ENCODE results near the gene ING5. TPM values are rescaled to one million over a fixed set of nuclear protein-coding genes. Genes with fewer than 3 reads are reported as not detected.

ING5 gene
- total RNA-seq, 1 experiment from 2014 or later: 39.8 TPM

DNA sequence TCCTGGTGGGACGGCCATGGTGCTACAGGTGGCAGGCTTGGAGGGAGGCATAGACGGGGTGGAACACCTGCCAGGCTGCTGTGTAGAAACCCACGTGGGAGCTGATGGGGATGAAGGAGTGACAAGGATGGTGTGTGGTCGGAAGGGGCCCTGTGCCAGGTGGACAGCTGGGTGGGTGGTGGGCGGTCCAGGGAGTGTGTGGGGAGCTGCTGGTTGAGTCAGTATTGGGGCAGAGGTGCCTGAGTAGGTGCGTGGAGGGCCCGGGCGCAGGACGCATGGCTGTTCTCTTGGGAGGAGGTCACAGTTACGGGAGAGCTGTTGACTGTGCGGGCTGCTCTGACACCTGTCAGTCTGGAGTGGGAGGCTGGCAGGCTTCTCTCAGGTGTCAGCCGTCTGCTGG is 20.0 kb downstream of the ING5 start:
- ChIA-PET POLR2A (no interaction called here), CTCF (no interaction called here)
- intact Hi-C loops (cut with micrococcal nuclease; ENCODE audit: unreplicated experiment): no loop called here

GRCh38 chr2:241722896-241723454 is 21.1 kb downstream of the ING5 start:
- Histone ChIP-seq H3K27ac (ENCODE audit: low read length) (no peak overlapping the region), H3K36me3 (ENCODE audit: control insufficient read depth, insufficient read depth, low read length) (no peaks in the 10 kb centered on the region), H3K27me3 (ENCODE audit: control insufficient read depth, insufficient read depth, low read length) (no peaks in the 10 kb centered on the region), H3K4me3 (ENCODE audit: low read depth in 2 of 2, low read length in 2 of 2) (no peak overlapping the region), H3K4me1 (ENCODE audit: control insufficient read depth, insufficient read depth, low read length) (no peaks in the 10 kb centered on the region), H3K9me3 (ENCODE audit: control insufficient read depth, insufficient read depth, low read depth, low read length) (no peaks in the 10 kb centered on the region)
- no peak for DNase-seq (ENCODE audit: low read depth, low spot score)
- no peak for ATAC-seq
- in situ Hi-C loops (cut with HindIII; ENCODE audit: low pct_unique_long_range_greater_than_20kb, low sequenced_read_pairs) (no loop called here), intact Hi-C loops (cut with micrococcal nuclease; ENCODE audit: unreplicated experiment) (no loop called here)
- CTCF ChIA-PET: no interaction called here
- no TSS peak for BruUV-seq (replicated peaks)
- POLR2A ChIA-PET: no interaction called here
- TF ChIP-seq, protein P1, sequence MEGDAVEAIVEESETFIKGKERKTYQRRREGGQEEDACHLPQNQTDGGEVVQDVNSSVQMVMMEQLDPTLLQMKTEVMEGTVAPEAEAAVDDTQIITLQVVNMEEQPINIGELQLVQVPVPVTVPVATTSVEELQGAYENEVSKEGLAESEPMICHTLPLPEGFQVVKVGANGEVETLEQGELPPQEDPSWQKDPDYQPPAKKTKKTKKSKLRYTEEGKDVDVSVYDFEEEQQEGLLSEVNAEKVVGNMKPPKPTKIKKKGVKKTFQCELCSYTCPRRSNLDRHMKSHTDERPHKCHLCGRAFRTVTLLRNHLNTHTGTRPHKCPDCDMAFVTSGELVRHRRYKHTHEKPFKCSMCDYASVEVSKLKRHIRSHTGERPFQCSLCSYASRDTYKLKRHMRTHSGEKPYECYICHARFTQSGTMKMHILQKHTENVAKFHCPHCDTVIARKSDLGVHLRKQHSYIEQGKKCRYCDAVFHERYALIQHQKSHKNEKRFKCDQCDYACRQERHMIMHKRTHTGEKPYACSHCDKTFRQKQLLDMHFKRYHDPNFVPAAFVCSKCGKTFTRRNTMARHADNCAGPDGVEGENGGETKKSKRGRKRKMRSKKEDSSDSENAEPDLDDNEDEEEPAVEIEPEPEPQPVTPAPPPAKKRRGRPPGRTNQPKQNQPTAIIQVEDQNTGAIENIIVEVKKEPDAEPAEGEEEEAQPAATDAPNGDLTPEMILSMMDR (IDR thresholded peaks at IDR 0.05): no peak
- TF ChIP-seq TCF7L2 (IDR thresholded peaks at IDR 0.05; ENCODE audit: low read depth, low read length): no peak
- TF ChIP-seq SIN3A (IDR thresholded peaks at IDR 0.05; ENCODE audit: borderline replicate concordance, insufficient read depth, low read depth, low read length): no peak
- no peak for TF ChIP-seq POLR2AphosphoS5 (IDR thresholded peaks at IDR 0.05; ENCODE audit: low read depth, low read length)
- TF ChIP-seq REST (IDR thresholded peaks at IDR 0.05; ENCODE audit: insufficient read depth in 1 of 2, low read depth in 2 of 2, low read length in 1 of 2): no peak

More for the DNA sequence above, 20.0 kb downstream of the ING5 start:
- DNase-seq (ENCODE audit: low read depth, low spot score) (no peak), ATAC-seq (no peak)
- Histone ChIP-seq H3K36me3 (ENCODE audit: control insufficient read depth, insufficient read depth, low read length) (no peaks in the 10 kb centered on the region), H3K27ac (ENCODE audit: low read length) (no peak overlapping the region), H3K9me3 (ENCODE audit: control insufficient read depth, insufficient read depth, low read depth, low read length) (no peaks in the 10 kb centered on the region), H3K27me3 (ENCODE audit: control insufficient read depth, insufficient read depth, low read length) (no peaks in the 10 kb centered on the region), H3K4me3 (ENCODE audit: low read depth in 2 of 2, low read length in 2 of 2) (no peak overlapping the region), H3K4me1 (ENCODE audit: control insufficient read depth, insufficient read depth, low read length) (no peaks in the 10 kb centered on the region)
- TF ChIP-seq TCF7L2 (IDR thresholded peaks at IDR 0.05; ENCODE audit: low read depth, low read length): no peak
- TF ChIP-seq REST (IDR thresholded peaks at IDR 0.05; ENCODE audit: insufficient read depth in 1 of 2, low read depth in 2 of 2, low read length in 1 of 2): no peak
- no peak for TF ChIP-seq SIN3A (IDR thresholded peaks at IDR 0.05; ENCODE audit: borderline replicate concordance, insufficient read depth, low read depth, low read length)
- TF ChIP-seq POLR2AphosphoS5 (IDR thresholded peaks at IDR 0.05; ENCODE audit: low read depth, low read length): no peak
- TF ChIP-seq, protein P1 (IDR thresholded peaks at IDR 0.05): no peak
- BruUV-seq (replicated peaks): no TSS peak
- in situ Hi-C loops (cut with HindIII; ENCODE audit: low pct_unique_long_range_greater_than_20kb, low sequenced_read_pairs): no loop called here

All from Panc1 (cell line).